ENCODE data around the gene FAM50B. TPM values are rescaled to one million over a fixed set of nuclear protein-coding genes. Genes with fewer than 3 reads are reported as not detected.

FAM50B gene
- total and polyA plus RNA-seq, 2 of the 13 experiments (the other 11 are each of a cell fraction or from before 2014, with no cell fraction given), result 0.05 TPM; not detected in 1

DNA sequence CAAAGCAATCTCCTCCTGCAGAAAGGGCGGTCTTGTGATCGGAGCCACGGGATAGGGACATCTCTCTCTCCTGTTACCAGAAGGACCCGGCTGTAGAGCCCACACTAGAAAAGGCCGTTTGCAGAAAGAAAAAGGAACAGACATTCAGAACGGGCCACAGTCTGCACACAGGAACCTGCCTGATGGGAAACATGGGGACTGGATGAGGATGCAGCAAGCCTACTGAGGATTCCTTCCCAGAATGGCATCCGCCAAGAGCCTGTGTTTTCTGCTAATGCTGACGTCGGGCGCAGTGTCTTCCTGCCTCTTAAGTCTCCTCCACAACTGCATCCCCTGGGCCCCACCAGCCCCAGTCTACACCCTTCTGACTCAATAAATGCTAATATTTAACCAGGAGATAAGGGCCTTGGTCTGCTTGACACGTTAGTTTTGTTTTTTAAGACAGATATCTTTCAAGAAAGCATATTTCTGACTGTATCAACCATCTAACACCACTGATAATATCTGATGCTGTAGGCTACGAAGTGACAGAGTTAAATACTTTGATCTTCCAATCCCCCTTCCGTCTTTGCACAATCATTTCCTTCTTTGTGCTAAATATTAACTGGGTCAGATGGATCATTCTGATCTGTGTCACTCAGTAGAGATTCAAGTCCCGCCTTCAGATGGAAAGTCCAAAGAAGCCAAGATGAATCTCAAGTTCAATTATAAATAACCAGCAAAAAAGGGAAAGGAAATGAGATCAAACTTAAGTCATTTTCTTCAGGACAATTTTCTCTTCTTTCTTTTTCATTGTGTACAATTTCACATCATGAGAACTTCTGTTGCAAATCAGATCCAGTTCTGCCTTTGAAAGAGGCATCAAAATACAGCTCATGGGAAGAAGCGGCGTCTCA lies 20.7 kb downstream of the FAM50B start (continued):
- TF ChIP-seq, protein P1, sequence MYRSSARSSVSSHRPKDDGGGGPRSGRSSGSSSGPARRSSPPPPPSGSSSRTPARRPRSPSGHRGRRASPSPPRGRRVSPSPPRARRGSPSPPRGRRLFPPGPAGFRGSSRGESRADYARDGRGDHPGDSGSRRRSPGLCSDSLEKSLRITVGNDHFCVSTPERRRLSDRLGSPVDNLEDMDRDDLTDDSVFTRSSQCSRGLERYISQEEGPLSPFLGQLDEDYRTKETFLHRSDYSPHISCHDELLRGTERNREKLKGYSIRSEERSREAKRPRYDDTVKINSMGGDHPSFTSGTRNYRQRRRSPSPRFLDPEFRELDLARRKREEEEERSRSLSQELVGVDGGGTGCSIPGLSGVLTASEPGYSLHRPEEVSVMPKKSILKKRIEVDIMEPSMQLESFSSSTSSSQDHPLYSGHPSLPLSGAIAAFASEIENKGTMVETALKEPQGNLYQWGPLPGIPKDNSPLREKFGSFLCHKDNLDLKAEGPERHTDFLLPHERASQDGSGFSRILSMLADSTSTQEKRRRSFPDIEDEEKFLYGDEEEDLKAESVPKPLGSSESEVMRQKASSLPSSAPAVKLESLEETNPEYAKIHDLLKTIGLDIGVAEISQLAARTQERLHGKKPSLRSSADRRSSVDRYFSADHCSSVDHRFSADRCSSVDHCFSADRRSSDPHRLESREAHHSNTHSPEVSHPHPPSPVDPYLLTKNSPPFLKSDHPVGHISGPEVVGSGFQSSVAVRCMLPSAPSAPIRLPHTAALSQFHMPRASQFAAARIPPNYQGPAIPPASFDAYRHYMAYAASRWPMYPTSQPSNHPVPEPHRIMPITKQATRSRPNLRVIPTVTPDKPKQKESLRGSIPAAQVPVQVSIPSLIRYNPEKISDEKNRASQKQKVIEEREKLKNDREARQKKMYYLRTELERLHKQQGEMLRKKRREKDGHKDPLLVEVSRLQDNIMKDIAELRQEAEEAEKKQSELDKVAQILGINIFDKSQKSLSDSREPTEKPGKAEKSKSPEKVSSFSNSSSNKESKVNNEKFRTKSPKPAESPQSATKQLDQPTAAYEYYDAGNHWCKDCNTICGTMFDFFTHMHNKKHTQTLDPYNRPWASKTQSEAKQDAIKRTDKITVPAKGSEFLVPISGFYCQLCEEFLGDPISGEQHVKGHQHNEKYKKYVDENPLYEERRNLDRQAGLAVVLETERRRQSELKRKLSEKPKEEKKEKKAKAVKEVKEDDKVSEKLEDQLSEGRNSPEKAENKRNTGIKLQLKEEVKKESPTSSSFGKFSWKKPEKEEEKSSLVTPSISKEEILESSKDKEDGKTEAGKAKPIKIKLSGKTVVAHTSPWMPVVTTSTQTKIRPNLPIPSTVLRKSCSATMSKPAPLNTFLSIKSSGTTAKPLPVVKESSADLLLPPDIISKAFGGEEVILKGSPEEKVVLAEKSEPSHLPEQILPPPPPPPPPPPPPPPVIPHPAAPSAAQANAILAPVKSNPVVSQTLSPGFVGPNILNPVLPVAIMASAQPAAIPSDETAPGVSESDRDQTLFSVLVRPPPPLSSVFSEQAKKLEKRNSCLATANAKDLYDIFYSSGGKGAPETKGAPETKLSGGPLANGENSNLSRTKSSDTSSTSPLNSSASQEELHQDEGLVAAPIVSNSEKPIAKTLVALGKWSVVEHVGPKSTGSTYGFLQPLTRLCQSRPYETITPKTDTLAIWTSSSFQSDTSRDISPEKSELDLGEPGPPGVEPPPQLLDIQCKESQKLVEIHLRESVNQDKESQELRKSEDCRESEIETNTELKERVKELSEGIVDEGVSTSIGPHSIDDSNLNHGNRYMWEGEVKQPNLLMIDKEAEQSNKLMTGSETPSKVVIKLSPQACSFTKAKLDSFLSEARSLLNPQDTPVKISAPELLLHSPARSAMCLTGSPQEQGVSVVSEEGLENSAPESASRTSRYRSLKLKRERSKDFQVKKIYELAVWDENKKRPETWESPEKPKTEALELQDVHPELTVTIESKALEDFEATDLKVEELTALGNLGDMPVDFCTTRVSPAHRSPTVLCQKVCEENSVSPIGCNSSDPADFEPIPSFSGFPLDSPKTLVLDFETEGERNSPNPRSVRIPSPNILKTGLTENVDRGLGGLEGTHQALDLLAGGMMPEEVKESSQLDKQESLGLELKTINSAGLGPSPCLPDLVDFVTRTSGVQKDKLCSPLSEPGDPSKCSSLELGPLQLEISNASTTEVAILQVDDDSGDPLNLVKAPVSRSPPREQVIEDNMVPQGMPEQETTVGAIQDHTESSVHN (CRISPR knock-in tag; IDR thresholded peaks at IDR 0.05), result 0 out of 2 replicates have a peak, but pooled peaks have one; percentile 1
- TF ChIP-seq ZSCAN29 (CRISPR knock-in tag; conservative IDR thresholded peaks at IDR 0.05) (0 out of 2 replicates have a peak, but pooled peaks have one; percentile 32), ZFP1 (CRISPR knock-in tag; IDR thresholded peaks at IDR 0.05) (0 out of 2 replicates have a peak, but pooled peaks have one; percentile 39), CBFB (CRISPR knock-in tag; IDR thresholded peaks at IDR 0.05) (no peak), YEATS2 (CRISPR knock-in tag; IDR thresholded peaks at IDR 0.05; ENCODE audit: borderline replicate concordance) (no peak), FLYWCH1 (CRISPR knock-in tag; IDR thresholded peaks at IDR 0.05) (no peak), ZNF770 (CRISPR knock-in tag; IDR thresholded peaks at IDR 0.05) (no peak), THRA (CRISPR knock-in tag; IDR thresholded peaks at IDR 0.05; ENCODE audit: borderline replicate concordance) (peak; percentile 75; the same call in 1 of the 2 replicates), PAX8 (CRISPR knock-in tag; IDR thresholded peaks at IDR 0.05; ENCODE audit: borderline replicate concordance) (no peak), ZNF670 (CRISPR knock-in tag; IDR thresholded peaks at IDR 0.05; ENCODE audit: borderline replicate concordance) (peak; percentile 74; the same call in 1 of the 2 replicates), ZIK1 (CRISPR knock-in tag; IDR thresholded peaks at IDR 0.05; ENCODE audit: borderline replicate concordance, low read depth) (no peak), MIER3 (CRISPR knock-in tag; IDR thresholded peaks at IDR 0.05; ENCODE audit: borderline replicate concordance) (peak; percentile 41), TBX2 (CRISPR knock-in tag; IDR thresholded peaks at IDR 0.05; ENCODE audit: borderline replicate concordance) (peak; percentile 93), PHF5A (CRISPR knock-in tag; IDR thresholded peaks at IDR 0.05; ENCODE audit: low read depth, unreplicated experiment) (peak; percentile 39)
- TF ChIP-seq, protein P2, sequence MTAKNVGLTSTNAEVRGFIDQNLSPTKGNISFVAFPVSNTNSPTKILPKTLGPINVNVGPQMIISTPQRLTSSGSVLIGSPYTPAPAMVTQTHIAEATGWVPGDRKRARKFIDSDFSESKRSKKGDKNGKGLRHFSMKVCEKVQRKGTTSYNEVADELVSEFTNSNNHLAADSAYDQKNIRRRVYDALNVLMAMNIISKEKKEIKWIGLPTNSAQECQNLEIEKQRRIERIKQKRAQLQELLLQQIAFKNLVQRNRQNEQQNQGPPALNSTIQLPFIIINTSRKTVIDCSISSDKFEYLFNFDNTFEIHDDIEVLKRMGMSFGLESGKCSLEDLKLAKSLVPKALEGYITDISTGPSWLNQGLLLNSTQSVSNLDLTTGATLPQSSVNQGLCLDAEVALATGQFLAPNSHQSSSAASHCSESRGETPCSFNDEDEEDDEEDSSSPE (CRISPR knock-in tag; IDR thresholded peaks at IDR 0.05), result peak; percentile 56; the same call in 1 of the 2 replicates

Measured in HepG2 (cell line).